ENCODE measurements around the gene PAQR9.

Gene PAQR9

DNA sequence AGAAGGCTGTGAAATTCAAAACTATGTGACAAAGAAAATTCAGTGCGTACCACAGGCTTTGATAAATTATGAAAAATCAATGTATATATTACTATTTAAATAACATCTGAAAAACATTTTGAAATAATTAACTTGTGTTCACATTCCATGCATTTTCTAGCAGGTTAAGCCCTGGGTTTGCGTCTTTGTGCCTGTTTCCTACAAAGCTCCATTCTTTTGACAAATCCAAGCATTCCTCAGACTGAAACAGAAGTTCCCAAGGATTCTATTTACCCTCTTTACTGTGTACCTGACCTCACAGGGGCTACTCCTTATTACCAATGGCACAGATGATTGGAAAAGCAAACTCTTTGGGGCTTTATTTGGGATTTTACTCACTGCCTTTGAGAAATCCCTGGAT is 1.9 kb downstream of the PAQR9 start:
- no peak overlapping the region for H4K91ac ChIP-seq (ENCODE audit: low read depth, low read length, poor library complexity)
- no peak overlapping the region for H2AK5ac ChIP-seq (ENCODE audit: low read depth, low read length)
- H2BK5ac ChIP-seq (ENCODE audit: low read length): no peak overlapping the region
- H3K4me3 ChIP-seq (ENCODE audit: low read length in 2 of 2): no peak overlapping the region
- no peak overlapping the region for H3K18ac ChIP-seq (ENCODE audit: low read length)
- no peaks in the 10 kb centered on the region for H3K79me1 ChIP-seq (ENCODE audit: low read depth, low read length)
- H4K8ac ChIP-seq (ENCODE audit: low read depth, low read length): no peak overlapping the region
- H3K14ac ChIP-seq (ENCODE audit: low read length): no peak overlapping the region
- no peak overlapping the region for H2BK15ac ChIP-seq (ENCODE audit: low read length)
- H3K4me1 ChIP-seq (ENCODE audit: control insufficient read depth in 2 of 2, insufficient read depth in 1 of 2, low read depth in 1 of 2, low read length in 2 of 2): peaks cover 0 to 16% of the 10 kb centered on the region in 2 donors
- H2BK12ac ChIP-seq (ENCODE audit: low read length): no peak overlapping the region
- no peak overlapping the region for H3K4ac ChIP-seq (ENCODE audit: low read length)
- H3K36me3 ChIP-seq (replicated peaks in 1 of 2; ENCODE audit: control insufficient read depth in 2 of 2, insufficient read depth in 2 of 2, low read length in 2 of 2): no peaks in the 10 kb centered on the region
- H2AFZ ChIP-seq (ENCODE audit: low read length): no peak overlapping the region
- H3K9me3 ChIP-seq (replicated peaks in 1 of 2; ENCODE audit: control insufficient read depth in 2 of 2, insufficient read depth in 1 of 2, low read depth in 1 of 2, low read length in 2 of 2): peaks cover 5 to 11% of the 10 kb centered on the region in 2 donors
- no CpG with 5 or more reads among the region's 2 CpGs for WGBS, 2 donors (ENCODE audit: extremely low coverage in 2 of 2, insufficient read length in 2 of 2, insufficient replicate concordance in 1 of 2)
- no peak for DNase-seq (ENCODE audit: low spot score)
- H2BK120ac ChIP-seq (ENCODE audit: low read depth, low read length): no peak overlapping the region
- no peak overlapping the region for H3K9ac ChIP-seq (ENCODE audit: low read depth, low read length, poor library complexity)
- no peak overlapping the region for H3K23ac ChIP-seq (ENCODE audit: low read depth, low read length, poor library complexity)
- peaks cover 0 to 66% (median 11%) of the 10 kb centered on the region in 3 experiments for H3K27me3 ChIP-seq (ENCODE audit: control insufficient read depth in 3 of 3, insufficient read depth in 3 of 3, low read depth in 1 of 3, low read length in 3 of 3)
- H3K27ac ChIP-seq (replicated peaks; ENCODE audit: low read length): no peak overlapping the region
- H3K4me2 ChIP-seq (ENCODE audit: insufficient read depth, low read length, poor library complexity, severe bottlenecking): no peak overlapping the region

DNA sequence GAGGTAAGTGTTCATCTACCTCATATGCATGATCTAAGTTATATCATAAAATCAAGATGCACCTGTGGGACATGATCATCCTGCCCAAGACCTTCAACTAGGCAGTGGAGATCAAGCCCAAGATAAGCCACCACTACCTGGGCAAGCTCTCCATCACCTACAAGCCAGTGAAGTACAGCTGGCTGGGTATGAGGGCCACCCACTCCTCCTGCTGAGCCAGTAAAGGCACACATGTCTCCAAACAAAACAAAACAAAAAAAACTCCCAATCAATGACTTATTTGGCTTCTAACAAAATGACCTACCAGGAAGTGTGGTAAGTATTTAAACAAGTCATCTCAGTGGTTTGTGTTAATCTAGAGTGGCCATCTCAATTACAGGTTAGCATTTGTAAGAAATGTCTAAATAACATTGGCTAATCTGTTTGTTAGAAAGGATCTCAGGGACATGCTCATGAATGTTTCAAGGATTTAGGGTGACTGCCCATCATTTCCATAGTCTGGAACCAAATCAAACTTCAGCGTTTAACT is 3.1 kb downstream of the PAQR9 start:
- no peak overlapping the region for H3K4ac ChIP-seq (ENCODE audit: low read length)
- no peak overlapping the region for H2AK5ac ChIP-seq (ENCODE audit: low read depth, low read length)
- H2BK5ac ChIP-seq (ENCODE audit: low read length): no peak overlapping the region
- peaks cover 5 to 11% of the 10 kb centered on the region in 2 donors for H3K9me3 ChIP-seq (replicated peaks in 1 of 2; ENCODE audit: control insufficient read depth in 2 of 2, insufficient read depth in 1 of 2, low read depth in 1 of 2, low read length in 2 of 2)
- H4K8ac ChIP-seq (ENCODE audit: low read depth, low read length): no peak overlapping the region
- H3K27ac ChIP-seq (replicated peaks; ENCODE audit: low read length): no peak overlapping the region
- H2BK120ac ChIP-seq (ENCODE audit: low read depth, low read length): no peak overlapping the region
- no peak overlapping the region for H2AFZ ChIP-seq (ENCODE audit: low read length)
- H3K23ac ChIP-seq (ENCODE audit: low read depth, low read length, poor library complexity): no peak overlapping the region
- no peak overlapping the region for H3K9ac ChIP-seq (ENCODE audit: low read depth, low read length, poor library complexity)
- H3K18ac ChIP-seq (ENCODE audit: low read length): no peak overlapping the region
- H3K79me1 ChIP-seq (ENCODE audit: low read depth, low read length): no peaks in the 10 kb centered on the region
- H3K14ac ChIP-seq (ENCODE audit: low read length): no peak overlapping the region
- no peaks in the 10 kb centered on the region for H3K36me3 ChIP-seq (replicated peaks in 1 of 2; ENCODE audit: control insufficient read depth in 2 of 2, insufficient read depth in 2 of 2, low read length in 2 of 2)
- H3K27me3 ChIP-seq (ENCODE audit: control insufficient read depth in 3 of 3, insufficient read depth in 3 of 3, low read depth in 1 of 3, low read length in 3 of 3): peaks cover 0 to 55% (median 11%) of the 10 kb centered on the region in 3 experiments
- H4K91ac ChIP-seq (ENCODE audit: low read depth, low read length, poor library complexity): no peak overlapping the region
- WGBS, 2 donors (ENCODE audit: extremely low coverage in 2 of 2, insufficient read length in 2 of 2, insufficient replicate concordance in 1 of 2): no CpG with 5 or more reads among the region's 1 CpG
- no peak for DNase-seq (ENCODE audit: low spot score)
- H3K4me3 ChIP-seq (ENCODE audit: low read length in 2 of 2): no peak overlapping the region
- peaks cover 0 to 16% of the 10 kb centered on the region in 2 donors for H3K4me1 ChIP-seq (ENCODE audit: control insufficient read depth in 2 of 2, insufficient read depth in 1 of 2, low read depth in 1 of 2, low read length in 2 of 2)
- no peak overlapping the region for H2BK15ac ChIP-seq (ENCODE audit: low read length)
- no peak overlapping the region for H2BK12ac ChIP-seq (ENCODE audit: low read length)
- H3K4me2 ChIP-seq (ENCODE audit: insufficient read depth, low read length, poor library complexity, severe bottlenecking): no peak overlapping the region

DNA sequence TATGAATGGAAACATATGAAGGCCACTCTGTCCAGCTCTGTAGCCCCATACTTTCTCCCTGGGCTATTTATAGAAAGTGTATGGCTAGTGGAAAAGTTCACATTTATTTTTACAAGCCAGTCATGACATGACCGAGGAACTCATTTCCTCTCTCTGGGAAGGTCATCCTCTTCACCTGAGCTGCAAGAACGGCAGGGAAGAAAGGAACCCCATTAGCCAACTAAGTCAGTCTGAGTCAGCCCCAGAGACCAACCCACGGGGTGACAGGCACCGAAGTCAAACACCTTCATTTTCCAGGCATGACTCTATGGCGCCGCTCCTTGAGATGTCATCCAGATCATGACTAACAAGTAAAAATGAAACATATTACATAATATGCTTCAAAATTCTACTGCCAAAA is 4.8 kb downstream of the PAQR9 start:
- Histone ChIP-seq H3K9me3 (replicated peaks in 1 of 2; ENCODE audit: control insufficient read depth in 2 of 2, insufficient read depth in 1 of 2, low read depth in 1 of 2, low read length in 2 of 2) (peaks cover 5 to 11% of the 10 kb centered on the region in 2 donors), H3K27ac (replicated peaks; ENCODE audit: low read length) (no peak overlapping the region), H3K4me3 (ENCODE audit: low read length in 2 of 2) (no peak overlapping the region), H3K4ac (ENCODE audit: low read length) (no peak overlapping the region), H3K4me1 (ENCODE audit: control insufficient read depth in 2 of 2, insufficient read depth in 1 of 2, low read depth in 1 of 2, low read length in 2 of 2) (peaks cover 0 to 13% of the 10 kb centered on the region in 2 donors), H4K91ac (ENCODE audit: low read depth, low read length, poor library complexity) (no peak overlapping the region), H2BK12ac (ENCODE audit: low read length) (no peak overlapping the region), H2BK120ac (ENCODE audit: low read depth, low read length) (no peak overlapping the region), H2AK5ac (ENCODE audit: low read depth, low read length) (no peak overlapping the region), H3K79me1 (ENCODE audit: low read depth, low read length) (no peaks in the 10 kb centered on the region), H3K36me3 (replicated peaks in 1 of 2; ENCODE audit: control insufficient read depth in 2 of 2, insufficient read depth in 2 of 2, low read length in 2 of 2) (no peaks in the 10 kb centered on the region), H3K27me3 (ENCODE audit: control insufficient read depth in 3 of 3, insufficient read depth in 3 of 3, low read depth in 1 of 3, low read length in 3 of 3) (peaks cover 0 to 45% (median 8%) of the 10 kb centered on the region in 3 experiments), H2BK5ac (ENCODE audit: low read length) (no peak overlapping the region), H3K23ac (ENCODE audit: low read depth, low read length, poor library complexity) (no peak overlapping the region), H4K8ac (ENCODE audit: low read depth, low read length) (no peak overlapping the region), H3K14ac (ENCODE audit: low read length) (no peak overlapping the region), H2BK15ac (ENCODE audit: low read length) (no peak overlapping the region), H3K4me2 (ENCODE audit: insufficient read depth, low read length, poor library complexity, severe bottlenecking) (no peak overlapping the region), H3K9ac (ENCODE audit: low read depth, low read length, poor library complexity) (no peak overlapping the region), H3K18ac (ENCODE audit: low read length) (no peak overlapping the region), H2AFZ (ENCODE audit: low read length) (no peak overlapping the region)
- DNase-seq (ENCODE audit: low spot score): no peak
- WGBS, 2 donors (ENCODE audit: extremely low coverage in 2 of 2, insufficient read length in 2 of 2, insufficient replicate concordance in 1 of 2): no CpG with 5 or more reads among the region's 6 CpGs

DNA sequence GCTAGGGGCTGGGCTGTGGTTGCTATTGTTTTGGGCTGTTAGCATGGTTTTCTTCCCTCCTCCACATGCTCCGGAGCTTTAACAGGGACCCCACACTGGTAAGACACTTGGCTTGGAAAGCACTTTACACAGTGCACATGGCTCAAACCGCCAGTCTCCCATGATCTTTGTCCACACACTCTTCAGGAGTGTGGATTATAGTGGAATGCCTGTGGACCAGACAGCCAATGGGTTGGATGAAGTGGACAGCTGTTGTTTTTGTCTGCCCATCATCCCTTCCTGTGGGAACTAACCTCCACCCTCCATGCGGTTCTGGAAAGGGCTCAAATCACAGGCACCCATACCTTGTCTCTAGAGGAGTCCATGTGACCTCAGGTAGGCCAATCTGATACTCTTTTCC is 10.0 kb downstream of the PAQR9 start:
- Histone ChIP-seq H3K4ac (ENCODE audit: low read length) (no peak overlapping the region), H3K23ac (ENCODE audit: low read depth, low read length, poor library complexity) (no peak overlapping the region)
- no peak for DNase-seq (ENCODE audit: low spot score)

More for the DNA sequence above, 10.0 kb downstream of the PAQR9 start:
- Histone ChIP-seq H2BK120ac (ENCODE audit: low read depth, low read length) (no peak overlapping the region), H3K9ac (ENCODE audit: low read depth, low read length, poor library complexity) (no peak overlapping the region), H3K27me3 (ENCODE audit: control insufficient read depth in 3 of 3, insufficient read depth in 3 of 3, low read depth in 1 of 3, low read length in 3 of 3) (peaks cover 0 to 16% (median 0%) of the 10 kb centered on the region in 3 experiments), H3K27ac (replicated peaks; ENCODE audit: low read length) (no peak overlapping the region), H2BK12ac (ENCODE audit: low read length) (peak overlapping the region; percentile 43), H3K9me3 (replicated peaks in 1 of 2; ENCODE audit: control insufficient read depth in 2 of 2, insufficient read depth in 1 of 2, low read depth in 1 of 2, low read length in 2 of 2) (no peaks in the 10 kb centered on the region), H2BK15ac (ENCODE audit: low read length) (no peak overlapping the region), H3K4me2 (ENCODE audit: insufficient read depth, low read length, poor library complexity, severe bottlenecking) (no peak overlapping the region), H3K4me1 (ENCODE audit: control insufficient read depth in 2 of 2, insufficient read depth in 1 of 2, low read depth in 1 of 2, low read length in 2 of 2) (peaks cover 0 to 1% of the 10 kb centered on the region in 2 donors), H4K91ac (ENCODE audit: low read depth, low read length, poor library complexity) (no peak overlapping the region), H3K18ac (ENCODE audit: low read length) (no peak overlapping the region), H3K14ac (ENCODE audit: low read length) (no peak overlapping the region), H3K79me1 (ENCODE audit: low read depth, low read length) (no peaks in the 10 kb centered on the region), H2AK5ac (ENCODE audit: low read depth, low read length) (no peak overlapping the region), H3K36me3 (replicated peaks in 1 of 2; ENCODE audit: control insufficient read depth in 2 of 2, insufficient read depth in 2 of 2, low read length in 2 of 2) (no peaks in the 10 kb centered on the region), H2AFZ (ENCODE audit: low read length) (no peak overlapping the region), H3K4me3 (ENCODE audit: low read length in 2 of 2) (no peak overlapping the region), H2BK5ac (ENCODE audit: low read length) (peak overlapping the region; percentile 21), H4K8ac (ENCODE audit: low read depth, low read length) (no peak overlapping the region)
- no CpG with 5 or more reads among the region's 3 CpGs for WGBS, 2 donors (ENCODE audit: extremely low coverage in 2 of 2, insufficient read length in 2 of 2, insufficient replicate concordance in 1 of 2)

All from neuronal stem cell (in vitro differentiated cells).